Dedifferentiated amniotic fluid mesenchymal stem cell (primary cell): ENCODE measurements around the gene RNF111.

Source experiments
- DNase-seq: peaks from one replicate; pipeline ENCODE4 v3.0.0-alpha.2; 2016; ENCODE audit errors: extremely low spot score

RNF111 gene

GRCh38 chr15:58987491-58988005 is at the start of gene RNF111:
TSS of gene RNF111 (plus strand) at chr15:58987663. CDS start at chr15:59030823, 43,160 bp downstream.
- DNase-seq: peak; percentile 97

- DNase-seq: no peak
Observed at GRCh38 chr15:58947179-58947578, 40.3 kb upstream of the RNF111 start.

DNA sequence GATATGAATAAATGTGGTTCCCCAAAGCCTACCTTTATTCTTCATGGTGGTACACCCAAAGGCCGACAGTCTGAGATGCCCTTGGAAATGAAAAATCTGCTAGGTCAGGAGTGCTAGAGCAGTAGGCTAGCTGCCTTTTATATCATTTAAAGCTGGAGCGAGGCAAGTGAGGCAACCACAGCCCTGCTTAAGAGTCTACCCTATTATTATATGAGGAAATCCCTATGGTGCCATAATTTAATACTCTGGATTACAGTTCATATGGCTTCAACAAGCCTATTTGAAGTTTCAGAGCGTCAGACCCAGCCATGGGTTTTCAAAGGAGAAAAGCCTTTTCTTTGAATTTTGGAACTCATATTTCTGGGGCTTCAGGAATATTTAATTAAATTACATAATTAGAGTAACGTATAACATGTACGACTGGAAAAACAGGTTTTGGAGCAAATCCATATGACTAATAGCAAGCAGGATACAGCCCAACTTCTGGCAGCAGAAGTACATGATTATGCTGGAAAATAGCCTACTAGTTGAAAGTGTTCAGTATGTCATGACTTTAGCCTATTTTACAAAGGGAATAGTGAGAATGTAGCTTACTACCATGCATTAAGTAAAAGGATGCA is 36.0 kb upstream of the RNF111 start:
- peak; percentile 55 for DNase-seq

DNA sequence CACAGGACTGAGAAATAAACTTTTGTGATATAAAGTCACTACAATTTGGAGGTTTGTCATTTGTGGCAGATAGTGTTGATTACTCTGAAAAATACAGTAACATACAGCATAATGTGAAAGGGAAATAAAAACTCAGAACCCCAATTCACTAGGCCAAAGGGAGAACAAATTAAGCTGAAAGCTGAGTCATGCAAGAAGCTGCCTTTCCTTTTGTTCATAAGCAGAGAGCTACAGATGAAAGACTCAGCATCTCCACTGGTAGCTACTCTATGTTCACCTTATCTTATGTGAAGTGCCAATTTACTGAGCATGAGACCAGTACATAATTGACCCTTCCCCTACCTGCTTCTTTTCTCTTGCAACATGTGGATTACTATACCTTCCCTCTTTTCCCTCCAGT is 34.7 kb upstream of the RNF111 start:
- DNase-seq: peak; percentile 31

GRCh38 chr15:58957101-58957973 is 30.1 kb upstream of the RNF111 start:
- DNase-seq: peak; percentile 59

DNA sequence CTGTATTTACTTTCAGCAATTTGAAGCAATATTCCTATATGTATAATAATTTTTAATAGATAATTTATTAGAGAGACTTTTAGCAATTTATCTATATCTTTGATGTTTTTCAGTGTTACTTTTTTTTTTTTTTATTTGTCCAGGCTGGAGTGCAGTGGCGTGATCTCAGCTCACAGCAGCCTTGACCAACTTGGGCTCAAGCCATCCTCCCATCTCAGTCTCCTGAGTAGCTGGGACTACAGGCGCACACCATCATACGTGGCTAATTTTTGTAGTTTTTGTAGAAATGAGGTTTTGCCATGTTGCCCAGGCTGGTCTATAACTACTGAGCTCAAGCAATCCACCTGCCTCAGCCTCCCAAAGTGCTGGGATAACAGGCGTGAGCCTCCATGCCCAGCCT is 28.7 kb upstream of the RNF111 start:
- no peak for DNase-seq

DNA sequence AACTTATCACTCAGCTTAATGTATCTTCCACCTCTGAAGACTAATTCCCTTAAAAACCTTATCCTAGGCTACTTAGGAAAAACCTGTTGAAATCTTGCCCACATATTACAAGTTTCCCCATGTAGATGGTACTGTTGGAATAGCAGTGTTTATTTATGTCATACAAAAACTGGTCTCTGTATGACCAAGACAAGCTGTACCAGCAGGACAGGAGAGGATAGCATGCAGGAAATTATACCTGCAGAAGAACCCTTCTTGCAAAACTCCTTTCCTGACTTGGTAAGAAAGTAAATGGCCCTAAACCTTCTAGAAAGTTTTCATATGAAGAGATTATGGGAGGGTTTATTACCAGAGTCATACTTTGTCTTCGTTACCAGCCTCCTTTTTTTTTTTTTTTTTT is 25.3 kb upstream of the RNF111 start:
- DNase-seq: no peak

DNA sequence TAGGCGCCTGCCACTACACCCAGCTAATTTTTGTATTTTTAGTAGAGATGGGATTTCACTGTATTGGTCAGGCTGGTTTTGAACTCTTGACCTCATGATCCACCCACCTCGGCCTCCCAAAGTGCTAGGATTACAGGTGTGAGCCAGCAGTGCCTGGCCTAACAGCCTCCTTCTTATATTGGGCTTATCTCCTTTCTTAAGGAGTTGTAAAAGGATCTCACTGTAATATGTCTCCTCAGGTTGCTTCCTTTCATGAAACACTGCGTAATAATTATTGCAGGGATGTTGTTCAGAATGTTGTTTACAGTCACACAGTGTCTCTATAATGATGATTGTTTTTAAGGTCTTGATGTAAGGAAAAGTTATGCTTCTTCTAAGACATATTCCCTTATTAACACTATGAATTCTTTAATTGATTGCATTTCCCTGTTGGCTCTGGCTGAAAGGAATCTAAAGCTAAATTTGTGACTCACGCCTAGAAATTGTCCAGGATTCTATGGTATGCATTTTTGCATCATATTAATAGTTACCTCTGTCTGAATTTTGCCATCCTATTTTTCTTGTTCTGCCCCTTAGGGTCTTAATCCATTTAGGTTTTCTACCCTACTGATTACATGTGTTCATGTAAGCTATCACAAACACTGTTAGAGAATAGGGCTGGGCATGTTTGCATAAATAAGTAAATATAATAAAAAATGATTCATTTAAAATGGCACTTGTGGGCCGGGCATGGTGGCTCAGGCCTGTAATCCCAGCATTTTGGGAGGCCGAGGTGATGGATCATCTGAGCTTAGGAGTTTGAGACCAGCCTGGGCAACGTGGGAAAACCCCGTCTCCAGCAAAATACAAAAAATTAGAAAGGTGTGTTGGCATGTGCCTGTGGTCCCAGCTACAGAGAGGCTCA is 24.5 kb upstream of the RNF111 start:
- DNase-seq: no peak

GRCh38 chr15:58966698-58967097 is 20.8 kb upstream of the RNF111 start:
- DNase-seq: no peak

- DNase-seq: no peak
Observed at GRCh38 chr15:58967479-58967878, 20.0 kb upstream of the RNF111 start.

GRCh38 chr15:58977887-58978286 is 9.6 kb upstream of the RNF111 start:
- DNase-seq: no peak

GRCh38 chr15:58980351-58980939 is 7.0 kb upstream of the RNF111 start:
- DNase-seq: peak; percentile 65

DNA sequence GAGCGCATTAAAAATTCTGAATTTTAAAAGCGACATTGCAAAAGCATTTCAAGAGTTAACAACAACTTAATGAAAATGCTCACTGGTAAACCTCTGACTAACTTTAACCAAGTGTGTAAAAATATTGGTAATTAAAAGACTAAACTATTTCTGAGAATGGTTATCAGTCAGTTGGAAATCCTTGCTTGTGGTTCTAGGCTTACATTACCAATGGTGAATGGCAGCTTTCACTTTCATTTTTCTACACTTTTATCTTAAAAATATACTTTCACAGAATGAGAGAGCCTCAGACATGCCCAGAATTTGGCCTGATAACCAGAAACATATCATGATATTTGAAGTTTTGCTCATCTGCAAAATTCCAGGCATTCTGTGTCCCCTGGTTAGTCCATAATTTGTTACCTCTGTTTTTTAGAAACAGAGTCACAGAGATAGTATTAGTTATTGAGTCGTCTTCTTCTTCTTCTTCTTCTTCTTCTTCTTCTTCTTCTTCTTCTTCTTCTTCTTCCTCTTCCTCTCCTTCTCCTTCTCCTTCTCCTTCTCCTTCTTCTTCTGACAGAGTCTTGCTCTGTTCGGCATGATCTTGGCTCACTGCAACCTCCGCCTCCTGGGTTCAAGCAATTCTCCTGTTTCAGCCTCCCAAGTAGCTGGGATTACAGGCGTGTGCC is 5.5 kb upstream of the RNF111 start:
- DNase-seq: no peak

DNA sequence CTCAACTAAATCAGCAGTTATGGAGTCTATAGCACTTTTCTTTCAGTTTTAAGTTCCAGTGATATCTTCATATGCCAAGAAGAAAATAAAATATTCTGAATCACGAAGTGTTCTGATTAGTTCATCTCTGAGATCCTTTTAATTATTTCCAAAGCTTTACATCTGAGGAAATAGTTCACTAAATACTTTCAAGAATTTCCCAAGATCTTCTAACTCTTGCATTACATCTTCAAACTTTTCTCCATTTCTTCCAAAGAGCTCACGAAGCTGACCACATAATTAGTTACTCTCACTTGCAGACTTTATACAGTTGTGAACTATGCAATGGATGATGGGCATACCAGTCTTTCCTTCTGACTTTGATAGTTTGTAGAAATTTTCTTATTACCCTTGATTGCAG is 4.2 kb upstream of the RNF111 start:
- DNase-seq: no peak

DNA sequence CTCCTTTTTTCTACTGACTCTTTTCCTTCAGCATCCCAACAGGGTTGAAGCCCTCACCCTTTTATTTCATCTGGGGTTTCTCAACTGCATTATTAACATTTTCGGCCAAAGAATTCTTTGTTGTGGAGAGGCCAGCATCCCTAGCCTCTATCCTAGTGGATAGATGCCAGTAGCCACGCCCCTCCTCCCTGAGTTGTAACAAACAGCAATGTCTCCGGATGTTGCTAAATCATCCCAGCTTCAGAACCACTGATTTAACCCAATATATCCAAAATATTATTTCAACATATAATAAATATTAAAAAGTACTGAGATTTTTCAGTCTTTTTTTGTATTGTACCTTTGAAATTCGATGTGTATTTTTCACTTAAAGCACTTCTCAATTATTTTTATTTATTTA is 2.0 kb upstream of the RNF111 start:
- DNase-seq: no peak

DNA sequence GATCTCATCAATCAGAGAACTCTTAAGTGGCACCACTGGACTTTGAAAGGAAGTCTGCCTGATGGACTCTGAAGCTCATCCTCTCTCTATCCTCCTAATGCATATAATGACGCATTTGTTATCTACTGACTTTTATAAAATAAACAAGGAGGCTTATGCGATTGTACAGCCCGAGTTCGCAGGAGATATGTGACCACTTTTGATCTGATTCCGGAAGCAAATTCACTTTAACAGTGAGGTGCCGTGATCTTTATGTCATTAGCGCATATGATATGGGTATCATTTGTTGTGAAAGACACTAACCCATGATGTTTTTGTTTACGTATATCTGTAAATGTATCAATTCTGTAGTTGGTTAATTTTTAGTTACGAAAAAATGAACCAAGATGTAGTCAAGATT is 427 bp upstream of the RNF111 start:
- no peak for DNase-seq

- DNase-seq: peak; percentile 34
Observed at GRCh38 chr15:58988006-58988785, 733 bp downstream of the RNF111 start.

GRCh38 chr15:58992181-58992580 is 4.7 kb downstream of the RNF111 start:
- DNase-seq: no peak

- DNase-seq: no peak
Observed at GRCh38 chr15:58994906-58995453, 7.5 kb downstream of the RNF111 start.

DNA sequence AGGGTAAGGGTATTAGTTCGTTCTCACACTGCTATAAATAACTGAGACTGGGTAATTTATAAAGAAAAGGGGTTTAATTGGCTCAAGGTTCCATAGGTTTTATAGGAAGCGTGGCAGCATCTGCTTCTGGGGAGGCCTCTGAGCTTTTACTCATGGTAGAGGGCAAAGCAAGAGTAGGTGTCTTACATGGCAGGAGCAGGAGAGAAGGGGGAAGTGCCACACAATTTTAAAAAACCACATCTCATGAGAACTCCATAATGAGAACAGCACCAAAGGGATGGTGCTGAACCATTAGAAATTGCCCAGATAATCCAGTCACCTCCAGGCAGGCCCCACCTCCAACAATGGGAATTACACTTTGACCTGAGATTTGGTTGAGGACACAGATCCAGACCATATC is 12.2 kb downstream of the RNF111 start:
- DNase-seq: no peak
